Measurements from ENCODE around the gene DCXR. TPM values are rescaled to one million over a fixed set of nuclear protein-coding genes. Genes with fewer than 3 reads are reported as not detected.

Gene DCXR
- total and polyA plus RNA-seq, 2 of the 13 experiments (the other 11 are each of a cell fraction or from before 2014, with no cell fraction given): 287 to 311 TPM

- no peak for TF ChIP-seq ZIK1 (CRISPR knock-in tag; IDR thresholded peaks at IDR 0.05; ENCODE audit: borderline replicate concordance, low read depth)
- TF ChIP-seq HOXA3 (CRISPR knock-in tag; IDR thresholded peaks at IDR 0.05): peak; percentile 66
- TF ChIP-seq ZBTB37 (CRISPR knock-in tag; IDR thresholded peaks at IDR 0.05): no peak
- no peak for TF ChIP-seq FOXJ3 (CRISPR knock-in tag; IDR thresholded peaks at IDR 0.05; ENCODE audit: borderline replicate concordance)
- 0 out of 2 replicates have a peak, but pooled peaks have one; percentile 39 for TF ChIP-seq FOXA3 (CRISPR knock-in tag; IDR thresholded peaks at IDR 0.05)
- no peak for TF ChIP-seq SATB2 (CRISPR knock-in tag; IDR thresholded peaks at IDR 0.05)
- no peak for TF ChIP-seq ARID3A (IDR thresholded peaks at IDR 0.05; ENCODE audit: low read depth, low read length)
- TF ChIP-seq REXO4 (CRISPR knock-in tag; IDR thresholded peaks at IDR 0.05; ENCODE audit: borderline replicate concordance): 0 out of 2 replicates have a peak, but pooled peaks have one; percentile 30
- TF ChIP-seq ZMYM2 (CRISPR knock-in tag; IDR thresholded peaks at IDR 0.05): no peak; the same call in 1 of the 2 replicates
- 0 out of 2 replicates have a peak, but pooled peaks have one; percentile 38 for TF ChIP-seq ZMYM3 (CRISPR knock-in tag; IDR thresholded peaks at IDR 0.05)
- no peak for TF ChIP-seq SIX1 (CRISPR knock-in tag; IDR thresholded peaks at IDR 0.05; ENCODE audit: borderline replicate concordance)
- TF ChIP-seq FOXM1 (CRISPR knock-in tag; IDR thresholded peaks at IDR 0.05): no peak
- no peak for TF ChIP-seq ZNF235 (CRISPR knock-in tag; IDR thresholded peaks at IDR 0.05; ENCODE audit: borderline replicate concordance)
- TF ChIP-seq ZNF768 (CRISPR knock-in tag; IDR thresholded peaks at IDR 0.05): 0 out of 2 replicates have a peak, but pooled peaks have one; percentile 20
- TF ChIP-seq AGO1 (IDR thresholded peaks at IDR 0.05; ENCODE audit: low read depth, low read length, poor library complexity, severe bottlenecking): peak; percentile 97
- TF ChIP-seq MXD4 (CRISPR knock-in tag; IDR thresholded peaks at IDR 0.05): peak; percentile 47; the same call in 1 of the 2 replicates
- no peak for TF ChIP-seq ZBTB1 (CRISPR knock-in tag; IDR thresholded peaks at IDR 0.05; ENCODE audit: borderline replicate concordance)
- no peak for TF ChIP-seq KAT8 (CRISPR knock-in tag; IDR thresholded peaks at IDR 0.05)
- no peak for TF ChIP-seq ZNF496 (CRISPR knock-in tag; IDR thresholded peaks at IDR 0.05; ENCODE audit: insufficient replicate concordance)
- TF ChIP-seq, protein P1, sequence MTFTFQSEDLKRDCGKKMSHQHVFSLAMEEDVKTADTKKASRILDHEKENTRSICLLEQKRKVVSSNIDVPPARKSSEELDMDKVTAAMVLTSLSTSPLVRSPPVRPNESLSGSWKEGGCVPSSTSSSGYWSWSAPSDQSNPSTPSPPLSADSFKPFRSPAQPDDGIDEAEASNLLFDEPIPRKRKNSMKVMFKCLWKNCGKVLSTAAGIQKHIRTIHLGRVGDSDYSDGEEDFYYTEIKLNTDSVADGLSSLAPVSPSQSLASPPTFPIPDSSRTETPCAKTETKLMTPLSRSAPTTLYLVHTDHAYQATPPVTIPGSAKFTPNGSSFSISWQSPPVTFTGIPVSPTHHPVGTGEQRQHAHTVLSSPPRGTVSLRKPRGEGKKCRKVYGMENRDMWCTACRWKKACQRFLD (CRISPR knock-in tag; IDR thresholded peaks at IDR 0.05; ENCODE audit: borderline replicate concordance): 0 out of 2 replicates have a peak, but pooled peaks have one; percentile 6
- peak; percentile 46; the same call in 1 of the 2 replicates for TF ChIP-seq PAF1 (CRISPR knock-in tag; IDR thresholded peaks at IDR 0.05)
- TF ChIP-seq ZNF20 (CRISPR knock-in tag; IDR thresholded peaks at IDR 0.05): no peak
- no peak for TF ChIP-seq ZNF552 (CRISPR knock-in tag; IDR thresholded peaks at IDR 0.05; ENCODE audit: borderline replicate concordance)
- TF ChIP-seq RBFOX2 (IDR thresholded peaks at IDR 0.05; ENCODE audit: low read depth, low read length): peak; percentile 68
- TF ChIP-seq SMARCC2 (IDR thresholded peaks at IDR 0.05): no peak
Observed at GRCh38 chr17:82019690-82020571, 17.6 kb downstream of the DCXR start (continued).
